PC-9 (cell line): Measurements from ENCODE around the gene TTLL8.

Experiments used
- CTCF ChIP-seq: fragments of 200-600 bp; sonication (generic); conservative IDR thresholded peaks from 2 replicates; pipeline ENCODE4 v1.6.1; 2017; ENCODE audit warnings: mixed run types, antibody characterized with exemption, mild to moderate bottlenecking, moderate library complexity
- EZH2 ChIP-seq: fragments of 200-600 bp; sonication (generic); IDR thresholded peaks from 2 replicates; pipeline ENCODE4 v1.8.0; 2017; ENCODE audit warnings: antibody characterized with exemption, low read depth

- TF ChIP-seq CTCF (no peak), EZH2 (no peak)
These were observed 12.3 kb upstream of the TTLL8 start for GRCh38 chr22:50070366-50070765.
